ENCODE results near the gene KPTN. TPM values are rescaled to one million over a fixed set of nuclear protein-coding genes. Genes with fewer than 3 reads are reported as not detected.

Gene KPTN
- polyA plus RNA-seq (ENCODE audit: insufficient read length in 3 of 3) = 10 to 100 TPM in 2 of 3 donors, 1 to 10 TPM in 1; 8.2 to 13.5 (median 13.3) TPM
- long read RNA-seq, donor 1 = 0 reads
- long read RNA-seq, donor 2, partial matches to known transcripts = 0 of 1 reads
- long read RNA-seq, donor 2, other reads (novel, unspliced or antisense) = 0 of 1 reads
- long read RNA-seq, donor 3, partial matches to known transcripts = 5 of 7 reads
- long read RNA-seq, donor 3, other reads (novel, unspliced or antisense) = 0 of 7 reads
- long read RNA-seq, donor 4, partial matches to known transcripts = 0 of 2 reads
- long read RNA-seq, donor 4, other reads (novel, unspliced or antisense) = 0 of 2 reads
- long read RNA-seq, donor 5, transcript KPTN-201 (12 exons, 1,691 nt) = major isoform, 8 of 15 reads
- long read RNA-seq, donor 5, partial matches to known transcripts = 7 of 15 reads
- long read RNA-seq, donor 5, other reads (novel, unspliced or antisense) = 0 of 15 reads
- long read RNA-seq, donor 6, partial matches to known transcripts = 0 of 3 reads
- long read RNA-seq, donor 6, other reads (novel, unspliced or antisense) = 0 of 3 reads
- long read RNA-seq, donor 7, partial matches to known transcripts = 13 of 16 reads
- long read RNA-seq, donor 7, other reads (novel, unspliced or antisense) = 0 of 16 reads
- long read RNA-seq, donor 8, partial matches to known transcripts = 0 of 4 reads
- long read RNA-seq, donor 8, other reads (novel, unspliced or antisense) = 0 of 4 reads
- long read RNA-seq, donor 9, partial matches to known transcripts = 0 of 5 reads
- long read RNA-seq, donor 9, other reads (novel, unspliced or antisense) = 0 of 5 reads
- long read RNA-seq, donor 10, partial matches to known transcripts = 0 of 3 reads
- long read RNA-seq, donor 10, other reads (novel, unspliced or antisense) = 0 of 3 reads
- long read RNA-seq, donor 11, partial matches to known transcripts = 0 of 1 reads
- long read RNA-seq, donor 11, other reads (novel, unspliced or antisense) = 0 of 1 reads
- long read RNA-seq, donor 12, partial matches to known transcripts = 7 of 7 reads
- long read RNA-seq, donor 12, other reads (novel, unspliced or antisense) = 0 of 7 reads
- long read RNA-seq, donor 13, transcript KPTN-201 (12 exons, 1,691 nt) = major isoform, 5 of 17 reads
- long read RNA-seq, donor 13, partial matches to known transcripts = 7 of 17 reads
- long read RNA-seq, donor 13, other reads (novel, unspliced or antisense) = 5 of 17 reads
- long read RNA-seq, donor 14, transcript KPTN-201 (12 exons, 1,691 nt) = major isoform, 6 of 6 reads
- long read RNA-seq, donor 14, partial matches to known transcripts = 0 of 6 reads
- long read RNA-seq, donor 14, other reads (novel, unspliced or antisense) = 0 of 6 reads
- long read RNA-seq, donor 15, partial matches to known transcripts = 0 of 2 reads
- long read RNA-seq, donor 15, other reads (novel, unspliced or antisense) = 0 of 2 reads
- long read RNA-seq, donor 16, transcript KPTN-201 (12 exons, 1,691 nt) = major isoform, 13 of 26 reads
- long read RNA-seq, donor 16, partial matches to known transcripts = 13 of 26 reads
- long read RNA-seq, donor 16, other reads (novel, unspliced or antisense) = 0 of 26 reads

GRCh38 chr19:47483800-47484690 is at the start of gene KPTN:
Gene KPTN (minus strand): TSS chr19:47484219. CDS start chr19:47484160, 59 bp downstream.
- peak; percentile 72 to 86 (median 81) for DNase-seq (ENCODE audit: extremely low read depth in 1 of 11, low read depth in 9 of 11, low spot score in 4 of 11)

DNA sequence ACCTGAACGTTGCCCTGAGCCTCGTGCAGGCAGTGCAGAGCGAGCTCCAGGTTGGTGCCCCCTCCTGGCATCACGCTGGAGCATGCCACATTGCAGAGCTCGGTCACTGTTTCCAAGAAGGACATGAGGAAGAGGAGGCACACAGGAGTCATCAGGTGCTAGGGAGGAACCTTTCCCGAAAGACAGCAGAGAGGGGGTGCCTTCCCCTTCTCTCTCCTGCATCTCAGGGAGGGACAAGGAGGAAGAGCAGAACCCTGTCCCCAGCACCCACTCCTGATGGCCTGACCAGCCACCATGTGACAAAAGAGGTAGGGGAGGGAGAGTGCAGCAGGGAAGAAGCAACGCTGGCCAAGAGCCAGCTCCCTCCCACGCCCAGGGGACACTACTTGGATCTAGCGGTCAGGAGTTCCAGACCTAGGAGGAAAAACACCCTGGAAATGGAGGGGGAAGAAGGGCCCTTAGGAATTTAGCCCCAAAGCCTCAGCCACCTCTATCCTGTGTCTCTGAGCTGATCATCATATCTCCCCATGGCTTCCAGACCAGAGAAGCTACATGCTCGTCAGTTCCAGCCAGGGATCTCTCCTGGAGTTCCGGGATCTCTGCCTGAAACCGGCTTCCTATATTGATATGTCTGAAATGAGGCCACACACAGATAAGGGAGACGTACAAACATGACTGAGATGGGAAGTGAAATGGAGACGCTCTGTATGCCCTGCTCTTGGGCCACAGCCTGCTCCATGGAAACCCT is 47.8 kb upstream of the KPTN start:
- DNase-seq (ENCODE audit: extremely low read depth in 1 of 11, low read depth in 9 of 11, low spot score in 4 of 11) = no peak

- no peak for DNase-seq (ENCODE audit: extremely low read depth in 1 of 11, low read depth in 9 of 11, low spot score in 4 of 11)
Measured at GRCh38 chr19:47529018-47529742, 45.2 kb upstream of the KPTN start.

GRCh38 chr19:47526798-47527197 is 42.8 kb upstream of the KPTN start:
- no peak for DNase-seq (ENCODE audit: extremely low read depth in 1 of 11, low read depth in 9 of 11, low spot score in 4 of 11)

- DNase-seq (ENCODE audit: extremely low read depth in 1 of 11, low read depth in 9 of 11, low spot score in 4 of 11) = no peak
Measured at GRCh38 chr19:47523473-47523872, 39.5 kb upstream of the KPTN start.

GRCh38 chr19:47521473-47522180 is 37.6 kb upstream of the KPTN start:
- no peak for DNase-seq (ENCODE audit: extremely low read depth in 1 of 11, low read depth in 9 of 11, low spot score in 4 of 11)

DNA sequence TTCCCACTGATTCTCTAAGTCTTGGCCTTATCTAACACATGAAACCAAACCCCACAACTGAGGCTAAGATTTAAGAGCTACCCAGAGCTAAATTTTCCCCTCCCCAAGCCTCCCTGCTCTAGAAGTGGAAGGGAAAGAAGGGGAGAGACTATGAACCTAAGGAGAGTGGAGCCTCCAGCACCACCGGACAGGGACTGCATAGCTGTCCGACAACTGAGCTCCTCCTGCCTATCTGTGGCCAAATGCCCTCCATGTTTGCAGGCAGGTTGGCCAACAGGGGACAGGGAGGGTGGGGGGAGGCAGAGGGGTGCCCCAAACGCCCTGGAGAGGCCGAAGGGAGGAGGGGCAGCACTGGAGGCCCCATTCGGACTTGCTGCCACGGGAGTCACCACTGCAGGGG is 36.8 kb upstream of the KPTN start:
- DNase-seq (ENCODE audit: extremely low read depth in 1 of 11, low read depth in 9 of 11, low spot score in 4 of 11) = no peak

GRCh38 chr19:47520343-47520806 is 36.4 kb upstream of the KPTN start:
- DNase-seq (ENCODE audit: extremely low read depth in 1 of 11, low read depth in 9 of 11, low spot score in 4 of 11) = no peak

DNA sequence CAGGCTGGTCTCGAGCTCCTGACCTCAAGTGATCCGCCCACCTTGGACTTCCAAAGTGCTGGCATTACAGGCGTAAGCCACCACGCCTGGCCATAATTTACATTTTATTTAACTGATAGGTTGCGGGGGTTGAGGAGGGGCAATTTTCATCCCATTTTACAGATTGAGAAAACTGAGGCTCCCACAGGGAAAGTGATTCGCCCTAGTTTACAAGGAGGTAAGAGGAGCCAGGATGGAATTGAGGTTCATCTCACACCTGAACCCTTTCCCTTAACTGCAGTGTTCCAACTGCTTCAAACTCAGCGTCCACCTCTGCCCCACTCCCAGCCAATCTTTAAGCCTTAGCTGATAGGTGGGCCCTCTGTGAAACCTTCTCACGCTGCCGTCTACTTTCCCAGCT is 34.8 kb upstream of the KPTN start:
- no peak for DNase-seq (ENCODE audit: extremely low read depth in 1 of 11, low read depth in 9 of 11, low spot score in 4 of 11)

DNA sequence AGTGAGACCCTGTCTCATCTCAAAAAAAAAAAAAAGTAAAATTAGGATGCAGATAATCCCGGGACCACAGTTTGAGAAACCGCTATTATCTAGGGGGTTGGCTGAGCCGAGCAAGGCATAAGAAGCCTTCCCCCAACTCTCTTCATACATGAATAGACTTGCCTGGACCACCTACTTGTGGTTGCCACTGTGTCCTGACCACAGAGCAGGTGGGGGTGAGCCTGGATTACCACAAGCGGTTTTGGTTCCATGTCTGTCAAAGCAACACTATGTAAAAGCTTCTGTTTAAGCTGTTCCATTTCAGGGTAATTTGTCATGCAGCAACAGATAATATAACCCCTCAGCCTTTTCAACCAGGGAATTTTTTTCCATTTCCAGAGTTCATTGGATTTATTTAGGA is 34.1 kb upstream of the KPTN start:
- DNase-seq (ENCODE audit: extremely low read depth in 1 of 11, low read depth in 9 of 11, low spot score in 4 of 11) = no peak

DNA sequence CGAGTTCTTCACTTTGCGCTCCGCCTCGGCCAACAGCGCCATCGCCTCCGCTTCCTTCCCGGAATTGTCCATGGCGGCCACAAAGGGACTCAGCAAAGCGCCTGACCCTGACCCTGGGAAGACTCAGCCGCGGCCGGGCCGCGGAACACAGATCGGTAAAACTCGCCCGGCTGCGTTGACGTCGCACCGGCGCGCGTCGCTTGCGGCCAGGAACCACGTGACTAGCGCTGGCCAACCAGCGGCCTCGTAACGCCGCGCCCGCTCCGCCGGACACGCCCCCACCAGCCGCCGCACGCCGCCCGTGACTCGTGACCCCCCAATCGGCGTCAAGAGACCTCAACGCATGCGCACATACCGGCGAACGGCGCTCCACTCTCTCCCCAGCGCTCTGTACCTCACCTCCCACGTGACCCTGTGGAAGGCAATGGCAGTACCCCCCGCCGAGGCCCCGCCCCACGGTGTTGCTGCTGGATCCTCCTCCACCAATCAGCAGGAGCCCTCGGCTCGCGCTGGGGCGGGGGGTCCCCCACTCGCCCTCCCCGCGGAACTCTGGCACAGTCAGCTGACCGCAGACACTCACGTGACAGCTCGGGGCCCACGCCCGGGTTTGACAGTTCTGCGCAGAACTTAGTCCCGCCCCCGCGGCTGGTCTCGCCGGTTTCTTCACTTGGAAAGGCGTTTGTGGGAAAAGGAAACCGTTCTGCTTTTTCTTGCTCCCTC is 31.0 kb upstream of the KPTN start, which contains the start of gene NAPA:
Gene NAPA (minus strand): TSS at position 195 of the 720 bp plus-strand sequence. CDS start 123 bp downstream, at position 72.
- peak; percentile 98 to 100 (median 100) for DNase-seq (ENCODE audit: extremely low read depth in 1 of 11, low read depth in 9 of 11, low spot score in 4 of 11)

GRCh38 chr19:47514151-47514868 is 30.3 kb upstream of the KPTN start:
- no peak for DNase-seq (ENCODE audit: extremely low read depth in 1 of 11, low read depth in 9 of 11, low spot score in 4 of 11)

DNA sequence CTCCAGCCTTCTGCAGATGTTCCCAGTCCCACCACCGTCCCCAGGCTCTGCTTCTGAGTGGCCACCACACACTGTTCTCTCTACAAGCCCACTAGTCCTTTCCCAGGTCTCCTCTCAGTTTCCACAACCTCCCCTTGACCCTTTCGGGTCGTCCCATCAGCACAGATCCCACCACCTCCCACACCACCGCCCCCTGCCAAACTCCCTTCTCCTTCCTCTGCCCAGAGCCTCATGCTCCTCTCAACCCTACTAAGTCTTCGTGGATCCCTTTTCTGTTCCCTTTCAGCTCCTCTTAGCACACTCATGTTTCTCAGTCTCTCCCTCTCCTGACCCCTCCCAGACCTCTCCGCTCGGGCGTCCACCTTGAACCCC is 28.9 kb upstream of the KPTN start:
- no peak for DNase-seq (ENCODE audit: extremely low read depth in 1 of 11, low read depth in 9 of 11, low spot score in 4 of 11)

- no peak for DNase-seq (ENCODE audit: extremely low read depth in 1 of 11, low read depth in 9 of 11, low spot score in 4 of 11)
Measured at GRCh38 chr19:47512183-47512947, 28.3 kb upstream of the KPTN start.
